ENCODE measurements around the gene SLC25A23. TPM values are rescaled to one million over a fixed set of nuclear protein-coding genes. Genes with fewer than 3 reads are reported as not detected.
"Not testable (repeated sequence)": the region's sequence is repeated elsewhere in the genome, so short reads cannot be mapped to it uniquely, and the experiment has no call there.

SLC25A23 gene
- total and polyA plus RNA-seq, 7 donors: 15.0 to 91.8 (median 49.4) TPM

DNA sequence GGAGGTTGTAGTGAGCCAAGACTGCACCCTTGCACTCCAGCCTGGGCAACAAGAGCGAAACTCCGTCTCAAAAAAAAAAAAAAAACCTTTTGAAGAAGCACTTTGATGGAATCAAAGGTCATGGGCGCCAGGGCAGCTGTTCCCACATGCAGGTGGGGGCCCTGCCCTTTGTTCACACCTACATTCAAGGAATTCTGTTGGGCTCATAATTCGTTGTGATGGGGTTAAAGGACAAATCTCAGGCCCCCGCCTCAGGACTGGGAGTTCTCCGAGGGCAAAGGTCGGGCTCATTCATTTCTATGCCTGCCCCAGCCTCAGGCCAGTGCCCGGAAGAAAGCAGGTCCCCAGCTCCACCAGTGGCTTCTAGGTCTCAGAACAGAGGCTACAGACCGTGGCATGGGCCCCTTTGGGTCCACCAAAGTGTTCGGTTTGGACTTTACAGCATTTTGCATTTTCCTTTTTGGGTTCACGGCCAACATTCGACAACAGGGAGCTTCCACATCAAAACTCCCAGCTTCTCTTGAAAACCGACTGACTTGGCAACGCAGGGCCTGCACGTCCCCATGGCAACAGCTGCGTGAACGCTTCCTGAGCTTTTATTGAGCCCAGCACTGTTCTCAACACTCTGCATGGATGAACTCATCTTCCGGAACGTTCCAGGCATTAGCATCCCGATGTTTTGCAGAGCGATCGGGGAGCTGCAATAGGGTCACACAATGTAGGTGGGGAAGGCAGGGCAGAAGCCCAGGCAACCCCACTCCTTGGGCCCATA, 56.6 kb downstream of the SLC25A23 start:
- Histone ChIP-seq H3K27ac (no peak overlapping the region), H3K4me3 (no peak overlapping the region), H3K36me3 (ENCODE audit: insufficient read depth in 1 of 2, low read depth in 1 of 2) (no peaks in the 10 kb centered on the region), H3K27me3 (ENCODE audit: insufficient read depth in 3 of 3, low read length in 2 of 3) (no peaks in the 10 kb centered on the region), H3K9me3 (no peaks in the 10 kb centered on the region), H3K4me1 (no peaks in the 10 kb centered on the region)
- DNase-seq (no peak), ATAC-seq (no peak)
- intact Hi-C loops (cut with DNase I): no loop called here
- TF ChIP-seq, protein P1, sequence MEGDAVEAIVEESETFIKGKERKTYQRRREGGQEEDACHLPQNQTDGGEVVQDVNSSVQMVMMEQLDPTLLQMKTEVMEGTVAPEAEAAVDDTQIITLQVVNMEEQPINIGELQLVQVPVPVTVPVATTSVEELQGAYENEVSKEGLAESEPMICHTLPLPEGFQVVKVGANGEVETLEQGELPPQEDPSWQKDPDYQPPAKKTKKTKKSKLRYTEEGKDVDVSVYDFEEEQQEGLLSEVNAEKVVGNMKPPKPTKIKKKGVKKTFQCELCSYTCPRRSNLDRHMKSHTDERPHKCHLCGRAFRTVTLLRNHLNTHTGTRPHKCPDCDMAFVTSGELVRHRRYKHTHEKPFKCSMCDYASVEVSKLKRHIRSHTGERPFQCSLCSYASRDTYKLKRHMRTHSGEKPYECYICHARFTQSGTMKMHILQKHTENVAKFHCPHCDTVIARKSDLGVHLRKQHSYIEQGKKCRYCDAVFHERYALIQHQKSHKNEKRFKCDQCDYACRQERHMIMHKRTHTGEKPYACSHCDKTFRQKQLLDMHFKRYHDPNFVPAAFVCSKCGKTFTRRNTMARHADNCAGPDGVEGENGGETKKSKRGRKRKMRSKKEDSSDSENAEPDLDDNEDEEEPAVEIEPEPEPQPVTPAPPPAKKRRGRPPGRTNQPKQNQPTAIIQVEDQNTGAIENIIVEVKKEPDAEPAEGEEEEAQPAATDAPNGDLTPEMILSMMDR (IDR thresholded peaks at IDR 0.05): no peak
- 38 to 42% (median 38%) methylated on average over 21 to 22 of the region's 22 CpGs for WGBS, 3 donors

DNA sequence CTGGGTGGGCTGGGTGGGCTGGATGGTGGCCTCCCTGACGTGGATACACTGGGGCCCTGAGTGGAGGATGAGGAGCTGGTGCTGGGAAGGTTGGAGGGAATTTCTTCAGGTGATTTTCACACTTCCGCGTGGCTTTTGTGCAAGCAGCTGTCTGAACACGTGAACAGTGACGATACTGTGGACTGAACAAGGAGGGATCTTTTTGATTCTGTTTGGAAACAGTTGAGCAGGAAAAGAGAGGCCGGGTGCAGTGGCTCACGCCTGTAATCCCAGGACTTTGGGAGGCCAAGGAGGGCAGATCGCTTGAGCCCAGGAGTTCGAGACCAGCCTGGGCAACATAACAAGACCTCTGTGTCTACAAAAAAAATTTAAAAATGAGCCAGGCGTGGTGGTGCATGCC, 57.5 kb downstream of the SLC25A23 start:
- no peaks in the 10 kb centered on the region for H3K4me1 ChIP-seq
- ATAC-seq: no peak
- intact Hi-C loops (cut with DNase I): no loop called here
- no peak overlapping the region for H3K4me3 ChIP-seq
- no peaks in the 10 kb centered on the region for H3K27me3 ChIP-seq (ENCODE audit: insufficient read depth in 3 of 3, low read length in 2 of 3)
- no peaks in the 10 kb centered on the region for H3K9me3 ChIP-seq
- H3K36me3 ChIP-seq (ENCODE audit: insufficient read depth in 1 of 2, low read depth in 1 of 2): no peaks in the 10 kb centered on the region
- WGBS, 3 donors: 84 to 92% (median 88%) methylated on average over 10 of the region's 10 CpGs
- H3K27ac ChIP-seq: no peak overlapping the region
- TF ChIP-seq, protein P1 (IDR thresholded peaks at IDR 0.05): no peak
- no peak for DNase-seq

DNA sequence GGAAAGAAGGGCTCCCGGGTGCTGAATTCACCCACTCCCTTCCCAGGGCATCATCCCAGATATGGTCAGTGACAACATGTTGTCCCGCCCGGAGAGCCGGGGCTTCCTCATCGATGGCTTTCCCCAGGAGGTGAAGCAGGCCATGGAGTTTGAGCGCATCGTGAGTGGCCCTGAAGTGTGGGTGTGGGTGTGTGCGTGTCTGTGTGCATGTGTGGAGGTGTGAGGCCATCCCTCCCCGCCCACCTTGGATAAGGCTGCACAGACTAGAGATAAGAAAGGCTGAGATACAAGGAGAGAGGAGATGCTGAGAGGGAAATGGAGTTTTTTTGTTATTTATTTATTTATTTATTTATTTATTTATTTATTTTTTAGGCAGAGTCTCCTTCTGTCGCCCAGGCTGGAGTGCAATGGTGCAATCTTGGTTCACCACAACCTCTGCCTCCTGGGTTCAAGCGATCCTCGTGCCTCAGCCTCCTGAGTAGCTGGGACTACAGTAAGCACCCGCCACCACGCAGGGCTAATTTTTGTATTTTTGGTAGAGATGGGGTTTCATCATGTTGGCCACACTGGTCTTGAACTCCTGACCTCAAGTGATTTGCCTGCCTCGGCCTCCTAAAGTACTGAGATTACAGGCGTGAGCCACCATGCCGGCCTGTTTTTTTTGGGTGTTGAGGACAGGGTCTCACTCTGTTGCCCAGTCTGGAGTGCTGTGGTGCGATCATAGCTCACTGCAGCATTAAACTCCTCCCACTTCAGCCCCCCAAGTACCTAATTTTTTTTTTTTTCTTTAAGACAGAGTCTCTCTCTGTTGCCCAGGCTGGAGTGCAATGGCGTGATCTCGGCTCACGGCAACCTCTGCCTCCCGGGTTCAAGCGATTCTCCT, 59.3 kb downstream of the SLC25A23 start:
- H3K36me3 ChIP-seq (ENCODE audit: insufficient read depth in 1 of 2, low read depth in 1 of 2); ATAC-seq; H3K4me1 ChIP-seq; H3K4me3 ChIP-seq; intact Hi-C loops (cut with DNase I); H3K9me3 ChIP-seq; H3K27ac ChIP-seq; DNase-seq; H3K27me3 ChIP-seq (ENCODE audit: insufficient read depth in 3 of 3, low read length in 2 of 3): not testable (repeated sequence)
- WGBS, 3 donors: 84 to 93% (median 90%) methylated on average over 23 of the region's 23 CpGs

DNA sequence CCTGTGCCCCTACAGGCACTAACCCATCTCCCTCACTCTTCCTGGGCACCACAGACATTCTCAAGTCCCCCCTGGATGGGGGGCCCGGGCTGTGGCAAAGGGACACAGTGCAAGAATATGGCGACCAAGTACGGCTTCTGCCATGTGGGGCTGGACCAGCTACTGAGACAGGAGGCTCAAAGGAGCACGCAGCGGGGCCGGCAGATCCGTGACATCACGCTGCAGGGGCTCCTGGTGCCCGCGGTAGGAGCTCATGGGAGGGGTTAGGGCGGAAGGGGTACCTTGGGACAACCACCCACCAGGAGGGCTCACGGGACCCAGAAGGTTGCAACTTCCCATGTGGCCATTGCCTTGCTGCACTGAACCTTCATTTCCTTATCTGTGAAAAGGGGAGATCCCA, 63.3 kb downstream of the SLC25A23 start:
- no peaks in the 10 kb centered on the region for H3K9me3 ChIP-seq
- 86 to 90% (median 90%) methylated on average over 12 of the region's 12 CpGs for WGBS, 3 donors
- no peak for ATAC-seq

More for the DNA sequence above, 63.3 kb downstream of the SLC25A23 start:
- no peak overlapping the region for H3K4me3 ChIP-seq
- intact Hi-C loops (cut with DNase I): no loop called here
- no peak overlapping the region for H3K27ac ChIP-seq
- TF ChIP-seq, protein P1 (IDR thresholded peaks at IDR 0.05): no peak
- peaks cover 0 to 4% of the 10 kb centered on the region in 2 donors for H3K36me3 ChIP-seq (ENCODE audit: insufficient read depth in 1 of 2, low read depth in 1 of 2)
- peaks cover 8% of the 10 kb centered on the region for H3K4me1 ChIP-seq
- H3K27me3 ChIP-seq (ENCODE audit: insufficient read depth in 3 of 3, low read length in 2 of 3): no peaks in the 10 kb centered on the region
- DNase-seq: no peak

All from psoas muscle (tissue), 8 donors.